ENCODE data around the gene CA4.

CA4 gene

DNA sequence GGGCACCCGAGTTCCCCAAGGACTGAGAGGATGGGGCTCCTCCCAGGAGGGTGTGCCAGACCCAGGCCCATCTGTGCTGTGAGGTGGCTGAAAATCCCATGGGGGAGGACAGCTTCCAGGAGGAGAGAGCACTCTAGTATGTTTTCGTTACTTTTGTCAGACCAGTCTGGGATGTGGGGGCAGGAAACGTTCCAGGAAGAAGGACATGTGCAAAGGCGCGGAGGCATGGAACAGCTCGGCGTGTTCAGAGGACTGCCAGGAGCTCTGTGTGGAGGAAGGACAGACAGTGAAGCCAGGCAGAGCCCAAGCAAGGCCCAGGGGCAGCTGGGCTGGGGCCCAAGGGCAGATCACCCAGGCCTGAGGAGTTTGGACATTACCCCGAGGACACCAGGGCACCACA, 7.0 kb downstream of the CA4 start:
- no peak overlapping the region for H2BK12ac ChIP-seq (ENCODE audit: low read length)
- no CpG with 5 or more reads among the region's 8 CpGs for WGBS, 2 donors (ENCODE audit: extremely low coverage in 2 of 2, insufficient read length in 2 of 2, insufficient replicate concordance in 1 of 2)
- H4K91ac ChIP-seq (ENCODE audit: low read depth, low read length, poor library complexity), result no peak overlapping the region
- H2AK5ac ChIP-seq (ENCODE audit: low read depth, low read length), result peak overlapping the region; percentile 63
- no peaks in the 10 kb centered on the region for H3K9me3 ChIP-seq (replicated peaks in 1 of 2; ENCODE audit: control insufficient read depth in 2 of 2, insufficient read depth in 1 of 2, low read depth in 1 of 2, low read length in 2 of 2)
- H3K18ac ChIP-seq (ENCODE audit: low read length), result peak overlapping the region; percentile 78
- DNase-seq (ENCODE audit: low spot score), result no peak
- H3K4ac ChIP-seq (ENCODE audit: low read length), result peak overlapping the region; percentile 14
- no peak overlapping the region for H4K8ac ChIP-seq (ENCODE audit: low read depth, low read length)
- no peak overlapping the region for H2AFZ ChIP-seq (ENCODE audit: low read length)
- peaks cover 0 to 62% (median 0%) of the 10 kb centered on the region in 3 experiments for H3K27me3 ChIP-seq (ENCODE audit: control insufficient read depth in 3 of 3, insufficient read depth in 3 of 3, low read depth in 1 of 3, low read length in 3 of 3)
- peaks cover 0 to 2% of the 10 kb centered on the region in 2 donors for H3K36me3 ChIP-seq (replicated peaks in 1 of 2; ENCODE audit: control insufficient read depth in 2 of 2, insufficient read depth in 2 of 2, low read length in 2 of 2)
- H3K4me2 ChIP-seq (ENCODE audit: insufficient read depth, low read length, poor library complexity, severe bottlenecking), result no peak overlapping the region
- H3K14ac ChIP-seq (ENCODE audit: low read length), result no peak overlapping the region
- peak overlapping the region; percentile 54 for H3K9ac ChIP-seq (ENCODE audit: low read depth, low read length, poor library complexity)
- peak overlapping the region; percentile 73 for H2BK5ac ChIP-seq (ENCODE audit: low read length)
- H2BK15ac ChIP-seq (ENCODE audit: low read length), result no peak overlapping the region
- no peak overlapping the region for H3K27ac ChIP-seq (replicated peaks; ENCODE audit: low read length)
- H2BK120ac ChIP-seq (ENCODE audit: low read depth, low read length), result peak overlapping the region; percentile 17
- H3K23ac ChIP-seq (ENCODE audit: low read depth, low read length, poor library complexity), result no peak overlapping the region
- H3K4me3 ChIP-seq (ENCODE audit: low read length in 2 of 2), result no peak overlapping the region
- peaks cover 20 to 31% of the 10 kb centered on the region in 2 donors for H3K4me1 ChIP-seq (ENCODE audit: control insufficient read depth in 2 of 2, insufficient read depth in 1 of 2, low read depth in 1 of 2, low read length in 2 of 2)
- H3K79me1 ChIP-seq (ENCODE audit: low read depth, low read length), result peaks cover 1% of the 10 kb centered on the region

DNA sequence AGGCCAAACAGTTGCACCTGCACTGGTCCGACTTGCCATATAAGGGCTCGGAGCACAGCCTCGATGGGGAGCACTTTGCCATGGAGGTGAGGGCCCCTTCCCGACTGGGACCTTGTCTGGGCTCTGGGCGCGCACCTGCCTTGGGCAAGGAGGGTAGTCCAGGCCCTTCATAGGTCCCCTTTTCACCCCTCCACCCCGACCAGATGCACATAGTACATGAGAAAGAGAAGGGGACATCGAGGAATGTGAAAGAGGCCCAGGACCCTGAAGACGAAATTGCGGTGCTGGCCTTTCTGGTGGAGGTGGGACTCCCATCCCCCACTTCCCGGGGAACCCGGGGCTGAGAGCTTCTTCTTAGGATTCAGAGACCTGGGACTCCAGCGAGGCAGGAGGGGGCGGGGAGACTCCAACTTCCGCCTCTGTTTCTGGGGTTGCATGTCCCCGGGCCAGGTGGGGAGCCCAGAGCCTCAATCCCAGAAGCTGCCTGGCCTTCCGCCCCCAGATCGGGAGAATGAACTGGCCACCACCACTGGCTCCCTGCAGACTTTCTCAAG, 7.8 kb downstream of the CA4 start:
- peaks cover 1% of the 10 kb centered on the region for H3K79me1 ChIP-seq (ENCODE audit: low read depth, low read length)
- peak overlapping the region; percentile 63 for H2AK5ac ChIP-seq (ENCODE audit: low read depth, low read length)
- DNase-seq (ENCODE audit: low spot score), result no peak
- H2BK120ac ChIP-seq (ENCODE audit: low read depth, low read length), result no peak overlapping the region
- H3K4ac ChIP-seq (ENCODE audit: low read length), result no peak overlapping the region
- peak overlapping the region; percentile 28 for H3K14ac ChIP-seq (ENCODE audit: low read length)
- H4K91ac ChIP-seq (ENCODE audit: low read depth, low read length, poor library complexity), result no peak overlapping the region
- H3K4me1 ChIP-seq (ENCODE audit: control insufficient read depth in 2 of 2, insufficient read depth in 1 of 2, low read depth in 1 of 2, low read length in 2 of 2), result peaks cover 28 to 39% of the 10 kb centered on the region in 2 donors
- H2AFZ ChIP-seq (ENCODE audit: low read length), result no peak overlapping the region
- H3K23ac ChIP-seq (ENCODE audit: low read depth, low read length, poor library complexity), result no peak overlapping the region
- no peaks in the 10 kb centered on the region for H3K9me3 ChIP-seq (replicated peaks in 1 of 2; ENCODE audit: control insufficient read depth in 2 of 2, insufficient read depth in 1 of 2, low read depth in 1 of 2, low read length in 2 of 2)
- H3K27me3 ChIP-seq (ENCODE audit: control insufficient read depth in 3 of 3, insufficient read depth in 3 of 3, low read depth in 1 of 3, low read length in 3 of 3), result peaks cover 0 to 54% (median 0%) of the 10 kb centered on the region in 3 experiments
- H3K9ac ChIP-seq (ENCODE audit: low read depth, low read length, poor library complexity), result peak overlapping the region; percentile 16
- peak overlapping the region; percentile 31 for H3K18ac ChIP-seq (ENCODE audit: low read length)
- H3K4me3 ChIP-seq (ENCODE audit: low read length in 2 of 2), result no peak overlapping the region
- no peak overlapping the region for H4K8ac ChIP-seq (ENCODE audit: low read depth, low read length)
- no peak overlapping the region for H2BK15ac ChIP-seq (ENCODE audit: low read length)
- peak overlapping the region; percentile 50 for H2BK12ac ChIP-seq (ENCODE audit: low read length)
- H3K4me2 ChIP-seq (ENCODE audit: insufficient read depth, low read length, poor library complexity, severe bottlenecking), result no peak overlapping the region
- H2BK5ac ChIP-seq (ENCODE audit: low read length), result peak overlapping the region; percentile 73
- H3K36me3 ChIP-seq (replicated peaks in 1 of 2; ENCODE audit: control insufficient read depth in 2 of 2, insufficient read depth in 2 of 2, low read length in 2 of 2), result peaks cover 0 to 2% of the 10 kb centered on the region in 2 donors
- H3K27ac ChIP-seq (replicated peaks; ENCODE audit: low read length), result no peak overlapping the region
- no CpG with 5 or more reads among the region's 18 CpGs for WGBS, 2 donors (ENCODE audit: extremely low coverage in 2 of 2, insufficient read length in 2 of 2, insufficient replicate concordance in 1 of 2)

DNA sequence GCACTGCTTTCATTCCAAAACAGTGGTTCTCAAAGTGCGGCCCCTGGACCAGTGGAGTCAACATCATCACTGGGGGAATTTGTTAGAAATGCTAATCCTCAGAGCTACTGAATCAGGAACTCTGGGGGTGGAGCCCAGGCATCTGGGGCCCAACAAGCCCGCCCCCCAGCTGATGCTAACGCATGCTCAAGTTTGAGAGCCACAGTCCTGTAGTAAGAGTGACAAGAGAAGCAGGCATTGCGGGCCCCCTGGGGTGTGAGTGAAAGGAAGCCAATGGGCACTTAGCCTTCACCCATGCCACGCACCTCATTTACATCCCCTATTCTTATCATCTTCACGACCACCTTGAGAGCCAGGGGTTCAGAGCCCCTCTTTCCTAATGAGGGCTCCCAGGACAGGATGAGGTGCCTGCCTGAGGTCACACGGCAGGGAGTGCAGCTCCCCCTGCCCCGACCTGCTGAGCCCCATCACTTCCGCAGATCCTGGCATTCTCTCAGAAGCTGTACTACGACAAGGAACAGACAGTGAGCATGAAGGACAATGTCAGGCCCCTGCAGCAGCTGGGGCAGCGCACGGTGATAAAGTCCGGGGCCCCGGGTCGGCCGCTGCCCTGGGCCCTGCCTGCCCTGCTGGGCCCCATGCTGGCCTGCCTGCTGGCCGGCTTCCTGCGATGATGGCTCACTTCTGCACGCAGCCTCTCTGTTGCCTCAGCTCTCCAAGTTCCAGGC, 9.1 kb downstream of the CA4 start:
- H3K4me1 ChIP-seq (ENCODE audit: control insufficient read depth in 2 of 2, insufficient read depth in 1 of 2, low read depth in 1 of 2, low read length in 2 of 2), result peaks cover 41 to 48% of the 10 kb centered on the region in 2 donors
- no peak overlapping the region for H2BK12ac ChIP-seq (ENCODE audit: low read length)
- H3K18ac ChIP-seq (ENCODE audit: low read length), result peak overlapping the region; percentile 80
- peak overlapping the region; percentile 20 for H2AK5ac ChIP-seq (ENCODE audit: low read depth, low read length)
- H3K14ac ChIP-seq (ENCODE audit: low read length), result no peak overlapping the region
- no peak overlapping the region for H2BK5ac ChIP-seq (ENCODE audit: low read length)
- no peak overlapping the region for H3K9ac ChIP-seq (ENCODE audit: low read depth, low read length, poor library complexity)
- no peak overlapping the region for H2BK120ac ChIP-seq (ENCODE audit: low read depth, low read length)
- H3K79me1 ChIP-seq (ENCODE audit: low read depth, low read length), result peaks cover 1% of the 10 kb centered on the region
- peak overlapping the region; percentile 32 for H2BK15ac ChIP-seq (ENCODE audit: low read length)
- H3K27ac ChIP-seq (replicated peaks; ENCODE audit: low read length), result no peak overlapping the region
- H3K36me3 ChIP-seq (replicated peaks in 1 of 2; ENCODE audit: control insufficient read depth in 2 of 2, insufficient read depth in 2 of 2, low read length in 2 of 2), result peaks cover 0 to 2% of the 10 kb centered on the region in 2 donors
- WGBS, 2 donors (ENCODE audit: extremely low coverage in 2 of 2, insufficient read length in 2 of 2, insufficient replicate concordance in 1 of 2), result no CpG with 5 or more reads among the region's 19 CpGs
- H4K91ac ChIP-seq (ENCODE audit: low read depth, low read length, poor library complexity), result no peak overlapping the region
- no peak overlapping the region for H3K4me2 ChIP-seq (ENCODE audit: insufficient read depth, low read length, poor library complexity, severe bottlenecking)
- DNase-seq (ENCODE audit: low spot score), result no peak
- H3K4me3 ChIP-seq (ENCODE audit: low read length in 2 of 2), result peak overlapping the region in 1 of 2 donors; percentile 23
- H3K9me3 ChIP-seq (replicated peaks in 1 of 2; ENCODE audit: control insufficient read depth in 2 of 2, insufficient read depth in 1 of 2, low read depth in 1 of 2, low read length in 2 of 2), result no peaks in the 10 kb centered on the region
- H3K23ac ChIP-seq (ENCODE audit: low read depth, low read length, poor library complexity), result peak overlapping the region; percentile 75
- H3K27me3 ChIP-seq (ENCODE audit: control insufficient read depth in 3 of 3, insufficient read depth in 3 of 3, low read depth in 1 of 3, low read length in 3 of 3), result peaks cover 0 to 43% (median 0%) of the 10 kb centered on the region in 3 experiments
- peak overlapping the region; percentile 88 for H2AFZ ChIP-seq (ENCODE audit: low read length)
- H4K8ac ChIP-seq (ENCODE audit: low read depth, low read length), result no peak overlapping the region
- no peak overlapping the region for H3K4ac ChIP-seq (ENCODE audit: low read length)

DNA sequence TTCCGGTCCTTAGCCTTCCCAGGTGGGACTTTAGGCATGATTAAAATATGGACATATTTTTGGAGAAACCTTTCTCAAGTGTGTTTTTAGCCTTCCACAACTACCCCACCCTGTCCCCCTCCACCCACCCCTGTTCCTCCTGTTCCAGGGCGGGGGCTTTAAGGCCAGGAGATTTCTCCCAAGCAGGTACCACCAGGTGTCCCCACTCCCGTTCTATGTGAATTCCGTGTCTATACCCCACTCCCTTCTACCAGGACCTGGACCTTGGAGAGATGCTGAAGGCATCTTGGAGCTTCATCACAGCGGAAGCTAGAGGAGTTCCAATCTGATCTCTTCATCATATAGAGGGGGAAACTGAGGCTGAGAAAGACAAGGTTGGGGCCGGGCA, 9.7 kb downstream of the CA4 start:
- Histone ChIP-seq H2BK120ac (ENCODE audit: low read depth, low read length) (no peak overlapping the region), H2BK15ac (ENCODE audit: low read length) (peak overlapping the region; percentile 79), H2BK12ac (ENCODE audit: low read length) (no peak overlapping the region), H3K27ac (replicated peaks; ENCODE audit: low read length) (no peak overlapping the region), H3K4me1 (ENCODE audit: control insufficient read depth in 2 of 2, insufficient read depth in 1 of 2, low read depth in 1 of 2, low read length in 2 of 2) (peaks cover 41 to 47% of the 10 kb centered on the region in 2 donors), H3K9ac (ENCODE audit: low read depth, low read length, poor library complexity) (no peak overlapping the region), H3K14ac (ENCODE audit: low read length) (no peak overlapping the region), H3K23ac (ENCODE audit: low read depth, low read length, poor library complexity) (no peak overlapping the region), H3K4ac (ENCODE audit: low read length) (no peak overlapping the region), H4K91ac (ENCODE audit: low read depth, low read length, poor library complexity) (no peak overlapping the region), H2BK5ac (ENCODE audit: low read length) (no peak overlapping the region), H3K9me3 (replicated peaks in 1 of 2; ENCODE audit: control insufficient read depth in 2 of 2, insufficient read depth in 1 of 2, low read depth in 1 of 2, low read length in 2 of 2) (no peaks in the 10 kb centered on the region), H3K4me3 (ENCODE audit: low read length in 2 of 2) (no peak overlapping the region), H3K79me1 (ENCODE audit: low read depth, low read length) (peaks cover 1% of the 10 kb centered on the region), H3K36me3 (replicated peaks in 1 of 2; ENCODE audit: control insufficient read depth in 2 of 2, insufficient read depth in 2 of 2, low read length in 2 of 2) (peaks cover 0 to 2% of the 10 kb centered on the region in 2 donors), H3K27me3 (ENCODE audit: control insufficient read depth in 3 of 3, insufficient read depth in 3 of 3, low read depth in 1 of 3, low read length in 3 of 3) (peaks cover 0 to 39% (median 0%) of the 10 kb centered on the region in 3 experiments), H3K18ac (ENCODE audit: low read length) (no peak overlapping the region), H2AFZ (ENCODE audit: low read length) (peak overlapping the region; percentile 88), H3K4me2 (ENCODE audit: insufficient read depth, low read length, poor library complexity, severe bottlenecking) (no peak overlapping the region), H4K8ac (ENCODE audit: low read depth, low read length) (no peak overlapping the region), H2AK5ac (ENCODE audit: low read depth, low read length) (no peak overlapping the region)
- WGBS, 2 donors (ENCODE audit: extremely low coverage in 2 of 2, insufficient read length in 2 of 2, insufficient replicate concordance in 1 of 2), result no CpG with 5 or more reads among the region's 6 CpGs
- no peak for DNase-seq (ENCODE audit: low spot score)
